Measurements from ENCODE around the gene GCNA.

- no peak for TF ChIP-seq CTCF (conservative IDR thresholded peaks at IDR 0.05; ENCODE audit: low read length)
- TF ChIP-seq EZH2phosphoT487 (IDR thresholded peaks at IDR 0.05; ENCODE audit: borderline replicate concordance, low read depth, low read length), result no peak
These were observed 47.2 kb downstream of the GCNA start for GRCh38 chrX:71625471-71625870.
